Immature natural killer cell (primary cell): ENCODE results near the gene NRG2. TPM values are rescaled to one million over a fixed set of nuclear protein-coding genes. Genes with fewer than 3 reads are reported as not detected.

Source experiments
- DNase-seq, 3 donors: peaks; one replicate each; pipeline ENCODE4 v3.0.0; 2022; ENCODE audit warnings: mixed read lengths in 1 of 3
- H3K27ac Mint-ChIP-seq, 6 donors: one replicate each; pipeline ENCODE4 v1.8.0; 2020; ENCODE audit warnings: mixed read lengths in 6 of 6, mild to moderate bottlenecking in 5 of 6, inconsistent platforms in 4 of 6, moderate library complexity in 3 of 6
- H3K27me3 Mint-ChIP-seq, 3 donors: one replicate each; pipeline ENCODE4 v1.8.0; 2020 to 2021; ENCODE audit warnings: low read depth in 3 of 3, mild to moderate bottlenecking in 3 of 3, mixed read lengths in 3 of 3, moderate library complexity in 3 of 3, inconsistent platforms in 1 of 3
- H3K36me3 Mint-ChIP-seq, 3 donors: one replicate each; pipeline ENCODE4 v1.8.0; 2020; ENCODE audit warnings: mixed read lengths in 3 of 3, inconsistent platforms in 2 of 3, mild to moderate bottlenecking in 2 of 3
- H3K4me1 Mint-ChIP-seq, 2 donors: one replicate each; pipeline ENCODE4 v1.8.0; 2020; ENCODE audit warnings: inconsistent platforms in 2 of 2, mild to moderate bottlenecking in 2 of 2, mixed read lengths in 2 of 2, moderate library complexity in 1 of 2
- H3K4me3 Mint-ChIP-seq, 5 donors: one replicate each; pipeline ENCODE4 v1.8.0; 2020; ENCODE audit warnings: mild to moderate bottlenecking in 5 of 5, mixed read lengths in 5 of 5, inconsistent platforms in 3 of 5, moderate library complexity in 3 of 5
- H3K9me3 Mint-ChIP-seq, 6 donors: one replicate each; pipeline ENCODE4 v1.8.0; 2020; ENCODE audit warnings: mild to moderate bottlenecking in 6 of 6, mixed read lengths in 6 of 6, inconsistent platforms in 4 of 6, moderate library complexity in 3 of 6
- polyA plus RNA-seq, 3 donors: library from polyadenylated mRNA; unstranded; fragments of 300-500 nt; fragmentation: Illumina TruSeq; gene quantifications; one replicate each; pipeline ENCODE4 v1.2.3, GENCODE V29; 2021

NRG2 gene
- polyA plus RNA-seq, 3 donors from 2014 or later: 0.08 to 0.21 (median 0.08) TPM

- Mint-ChIP-seq H3K27me3 (peaks cover 0 to 26% (median 1%) of the 10 kb centered on the region in 3 donors), H3K4me3 (no peak overlapping the region), H3K9me3 (no peaks in the 10 kb centered on the region), H3K27ac (no peak overlapping the region), H3K4me1 (no peaks in the 10 kb centered on the region), H3K36me3 (no peaks in the 10 kb centered on the region)
- DNase-seq: no peak
These were observed 58.3 kb downstream of the NRG2 start for GRCh38 chr5:139984816-139985215.

DNA sequence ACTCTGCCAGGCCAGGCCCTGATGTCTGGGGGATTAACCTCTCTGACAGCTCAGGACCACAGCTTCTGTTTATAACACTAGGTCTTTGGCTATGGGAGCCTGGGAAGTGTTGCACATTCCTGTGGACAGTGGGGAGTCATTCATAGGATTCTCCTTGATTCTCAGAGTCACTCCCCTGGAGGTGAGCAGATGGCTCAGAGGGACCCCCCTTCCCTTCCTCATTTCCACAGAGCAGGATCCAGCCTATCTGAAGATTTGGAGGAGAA is 60.2 kb downstream of the NRG2 start:
- Mint-ChIP-seq H3K27me3 (peaks cover 0 to 33% (median 4%) of the 10 kb centered on the region in 3 donors), H3K4me1 (no peaks in the 10 kb centered on the region), H3K27ac (no peak overlapping the region), H3K36me3 (no peaks in the 10 kb centered on the region), H3K9me3 (no peaks in the 10 kb centered on the region), H3K4me3 (no peak overlapping the region)
- no peak for DNase-seq

DNA sequence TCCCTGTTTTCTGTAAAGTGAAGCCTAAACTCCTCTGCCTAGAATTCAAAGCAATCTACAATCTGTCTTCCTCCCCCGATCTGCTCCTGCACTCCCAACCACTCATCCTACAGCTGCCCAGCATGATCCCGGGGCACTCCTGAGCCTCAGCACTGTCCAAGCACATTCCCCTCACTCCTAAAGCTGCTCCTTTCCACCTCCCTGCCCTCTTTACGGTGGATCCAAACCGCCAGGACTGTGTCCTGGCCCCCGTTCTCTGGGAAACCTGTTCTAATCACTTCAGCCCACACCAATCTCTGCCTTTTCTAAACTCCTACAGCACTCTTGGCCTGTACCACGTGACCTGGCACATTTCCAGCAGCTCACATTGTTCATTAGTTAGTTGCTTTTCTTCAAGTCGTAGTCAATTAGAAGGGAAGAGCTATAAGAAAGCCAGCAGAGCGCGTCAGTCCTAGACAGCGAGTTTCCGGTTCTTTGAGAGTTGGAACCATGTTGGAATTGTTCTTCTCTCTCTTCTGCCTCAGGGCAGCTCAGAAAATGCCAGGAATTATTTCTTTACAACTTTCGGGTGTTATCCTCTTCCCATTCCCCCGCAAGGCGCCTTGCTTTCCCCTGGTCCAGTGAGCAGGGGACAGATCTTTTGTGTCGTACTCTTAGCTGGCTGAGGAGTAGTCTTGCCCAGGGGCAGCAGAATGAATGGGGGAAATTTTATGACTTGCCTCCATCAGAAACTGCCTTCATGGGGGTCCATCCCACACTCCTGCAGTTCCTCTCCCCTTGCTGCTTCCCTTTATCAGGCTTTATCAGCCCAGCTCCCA is 60.7 kb downstream of the NRG2 start:
- Mint-ChIP-seq H3K4me3 (no peak overlapping the region), H3K27ac (no peak overlapping the region), H3K9me3 (no peaks in the 10 kb centered on the region), H3K27me3 (peaks cover 0 to 38% (median 4%) of the 10 kb centered on the region in 3 donors), H3K36me3 (no peaks in the 10 kb centered on the region), H3K4me1 (no peaks in the 10 kb centered on the region)
- no peak for DNase-seq

DNA sequence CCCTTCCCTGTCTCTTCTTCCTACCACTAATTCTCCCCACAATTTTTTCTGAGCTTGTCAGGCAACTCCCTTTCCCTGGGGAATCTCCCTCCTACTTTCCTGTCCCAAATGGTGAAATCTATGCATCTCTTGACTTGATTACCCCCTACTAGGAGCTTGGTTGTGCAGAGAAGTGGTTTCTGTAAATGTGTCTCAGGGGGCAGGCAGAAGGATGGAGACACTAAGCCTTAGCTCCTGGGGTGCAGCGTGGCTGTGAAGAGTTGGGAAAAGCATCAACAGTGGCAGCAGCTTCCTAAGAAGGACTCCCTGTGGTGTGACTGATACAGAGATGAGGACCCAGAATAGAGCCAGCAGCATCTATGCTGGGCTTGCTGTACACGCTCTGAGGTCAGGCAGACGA is 62.3 kb downstream of the NRG2 start:
- H3K9me3 Mint-ChIP-seq: no peaks in the 10 kb centered on the region
- no peak for DNase-seq
- H3K4me1 Mint-ChIP-seq: no peaks in the 10 kb centered on the region
- H3K27ac Mint-ChIP-seq: no peak overlapping the region
- peaks cover 0 to 37% (median 4%) of the 10 kb centered on the region in 3 donors for H3K27me3 Mint-ChIP-seq
- no peak overlapping the region for H3K4me3 Mint-ChIP-seq
- no peaks in the 10 kb centered on the region for H3K36me3 Mint-ChIP-seq

DNA sequence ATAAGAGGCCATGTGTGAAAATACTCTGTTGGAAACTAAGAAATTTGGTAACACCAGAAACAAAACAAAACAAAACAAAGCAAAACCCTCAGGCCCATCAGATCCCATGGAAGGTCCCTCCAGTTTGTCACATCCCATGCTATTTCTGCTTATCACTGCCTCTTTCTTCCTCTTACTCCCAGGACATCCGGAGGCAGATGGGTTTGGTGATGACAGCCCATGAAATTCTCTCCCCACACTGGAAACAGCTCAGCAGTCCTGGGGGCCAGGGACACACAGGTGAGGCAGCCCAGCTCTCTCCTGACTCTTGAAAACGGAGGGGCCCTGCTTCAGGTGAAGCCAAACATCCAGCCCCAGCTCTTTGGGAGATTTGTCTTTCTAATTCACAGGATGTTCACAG is 63.2 kb downstream of the NRG2 start:
- no peaks in the 10 kb centered on the region for H3K9me3 Mint-ChIP-seq
- no peaks in the 10 kb centered on the region for H3K36me3 Mint-ChIP-seq
- H3K4me1 Mint-ChIP-seq: no peaks in the 10 kb centered on the region
- peaks cover 0 to 37% (median 4%) of the 10 kb centered on the region in 3 donors for H3K27me3 Mint-ChIP-seq
- no peak overlapping the region for H3K4me3 Mint-ChIP-seq
- no peak for DNase-seq
- no peak overlapping the region for H3K27ac Mint-ChIP-seq

DNA sequence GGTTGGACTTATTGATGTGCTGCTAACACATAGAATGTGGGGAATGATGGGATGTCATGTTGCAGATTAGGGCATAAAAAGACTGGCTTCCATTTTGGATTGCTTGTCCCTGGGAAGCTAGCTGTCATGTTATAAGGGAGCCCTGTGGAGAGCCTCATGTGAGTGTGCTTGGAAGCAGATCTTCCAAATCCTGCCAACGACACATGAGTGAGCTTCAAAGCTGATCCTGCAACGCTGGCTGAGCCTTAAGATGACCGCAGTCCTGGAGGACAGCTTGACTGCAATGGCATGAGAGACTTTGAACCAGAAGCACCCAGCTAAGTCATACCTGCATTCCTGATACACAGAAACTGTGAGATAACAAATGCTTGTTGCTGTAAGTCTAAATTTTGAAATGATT is 63.6 kb downstream of the NRG2 start:
- Mint-ChIP-seq H3K9me3 (no peaks in the 10 kb centered on the region), H3K4me3 (no peak overlapping the region), H3K27me3 (peaks cover 0 to 34% (median 4%) of the 10 kb centered on the region in 3 donors), H3K36me3 (no peaks in the 10 kb centered on the region), H3K4me1 (no peaks in the 10 kb centered on the region), H3K27ac (no peak overlapping the region)
- DNase-seq: no peak

- Mint-ChIP-seq H3K4me3 (no peak overlapping the region), H3K9me3 (no peaks in the 10 kb centered on the region), H3K36me3 (no peaks in the 10 kb centered on the region), H3K4me1 (no peaks in the 10 kb centered on the region), H3K27me3 (peaks cover 0 to 27% (median 4%) of the 10 kb centered on the region in 3 donors), H3K27ac (no peak overlapping the region)
- DNase-seq: no peak
These were observed 66.4 kb downstream of the NRG2 start for GRCh38 chr5:139976703-139977102.

DNA sequence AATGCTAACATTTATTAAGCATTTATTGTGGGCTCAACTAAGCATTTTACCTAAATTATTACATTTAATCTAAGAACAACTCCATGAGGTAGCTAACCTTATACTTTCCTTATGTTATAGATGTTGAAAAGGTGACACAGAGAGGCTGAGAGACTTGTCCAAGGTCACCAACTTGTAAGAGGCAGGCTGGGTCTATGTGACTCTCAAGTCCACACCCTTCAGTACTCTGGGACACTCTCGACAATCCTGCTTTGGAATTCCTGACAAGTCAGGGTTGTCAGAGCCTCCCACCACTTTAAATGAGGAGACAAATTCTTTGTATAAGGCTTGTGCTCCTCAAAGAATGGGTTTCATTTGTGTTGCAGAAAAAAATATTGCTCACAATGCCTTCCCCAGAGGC is 67.2 kb downstream of the NRG2 start:
- no peak overlapping the region for H3K27ac Mint-ChIP-seq
- no peak for DNase-seq
- no peaks in the 10 kb centered on the region for H3K9me3 Mint-ChIP-seq
- no peak overlapping the region for H3K4me3 Mint-ChIP-seq
- H3K4me1 Mint-ChIP-seq: no peaks in the 10 kb centered on the region
- no peaks in the 10 kb centered on the region for H3K36me3 Mint-ChIP-seq
- peaks cover 2 to 32% (median 3%) of the 10 kb centered on the region in 3 donors for H3K27me3 Mint-ChIP-seq

- no peak overlapping the region for H3K4me3 Mint-ChIP-seq
- H3K4me1 Mint-ChIP-seq: no peaks in the 10 kb centered on the region
- H3K9me3 Mint-ChIP-seq: no peaks in the 10 kb centered on the region
- H3K27me3 Mint-ChIP-seq: peaks cover 2 to 29% (median 5%) of the 10 kb centered on the region in 3 donors
- no peak overlapping the region for H3K27ac Mint-ChIP-seq
- no peaks in the 10 kb centered on the region for H3K36me3 Mint-ChIP-seq
- DNase-seq: no peak
These were observed 67.8 kb downstream of the NRG2 start for GRCh38 chr5:139975306-139975705.

DNA sequence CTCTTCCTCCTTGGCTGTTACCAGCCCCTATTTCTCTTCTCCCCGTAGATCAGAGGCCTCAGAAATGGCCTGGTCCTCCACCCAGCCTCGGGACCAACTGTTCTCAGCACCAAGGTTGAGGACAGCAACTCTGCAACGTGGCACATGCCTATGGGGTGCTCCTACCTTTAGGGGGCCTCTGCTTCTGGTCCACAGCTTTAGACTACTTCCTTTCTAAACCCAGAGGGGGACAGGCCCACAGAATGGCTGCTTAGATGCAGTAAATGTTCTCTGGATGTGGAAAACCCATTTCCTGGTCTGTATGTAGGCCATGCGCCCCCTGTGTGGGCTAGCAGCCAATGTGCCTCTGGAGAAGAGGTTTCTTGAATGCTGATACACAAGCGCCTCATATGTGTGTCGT is 68.4 kb downstream of the NRG2 start:
- Mint-ChIP-seq H3K27me3 (peaks cover 2 to 30% (median 5%) of the 10 kb centered on the region in 3 donors), H3K4me3 (no peak overlapping the region), H3K9me3 (no peaks in the 10 kb centered on the region), H3K27ac (no peak overlapping the region), H3K36me3 (no peaks in the 10 kb centered on the region), H3K4me1 (no peaks in the 10 kb centered on the region)
- no peak for DNase-seq

DNA sequence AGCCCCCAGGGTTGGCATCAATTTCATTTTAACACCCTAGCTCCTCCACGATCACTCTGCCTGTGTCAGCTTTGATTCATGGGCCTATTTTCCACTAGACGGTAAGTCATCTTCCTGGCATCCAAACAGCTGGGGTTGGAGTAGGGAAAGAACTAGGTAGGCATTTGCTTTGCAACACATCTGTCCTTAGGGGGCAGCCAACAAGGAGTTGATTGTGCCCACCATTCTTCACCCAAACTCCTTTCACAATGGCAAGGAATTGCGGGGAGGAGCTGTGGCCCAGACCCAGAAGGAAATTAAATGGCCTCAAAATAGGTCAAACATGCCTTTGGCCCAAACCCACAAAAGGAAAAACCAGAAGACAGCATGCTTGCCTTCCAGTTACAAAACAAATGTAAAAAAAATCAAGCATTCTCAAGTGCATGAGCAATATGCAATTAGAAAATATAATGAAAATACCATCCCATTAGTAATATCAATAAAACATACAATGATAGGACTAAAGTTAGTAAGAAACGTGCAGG is 71.8 kb downstream of the NRG2 start:
- Mint-ChIP-seq H3K9me3 (no peaks in the 10 kb centered on the region), H3K27ac (no peak overlapping the region), H3K36me3 (no peaks in the 10 kb centered on the region), H3K4me3 (no peak overlapping the region), H3K4me1 (no peaks in the 10 kb centered on the region), H3K27me3 (peaks cover 4 to 13% (median 5%) of the 10 kb centered on the region in 3 donors)
- no peak for DNase-seq

DNA sequence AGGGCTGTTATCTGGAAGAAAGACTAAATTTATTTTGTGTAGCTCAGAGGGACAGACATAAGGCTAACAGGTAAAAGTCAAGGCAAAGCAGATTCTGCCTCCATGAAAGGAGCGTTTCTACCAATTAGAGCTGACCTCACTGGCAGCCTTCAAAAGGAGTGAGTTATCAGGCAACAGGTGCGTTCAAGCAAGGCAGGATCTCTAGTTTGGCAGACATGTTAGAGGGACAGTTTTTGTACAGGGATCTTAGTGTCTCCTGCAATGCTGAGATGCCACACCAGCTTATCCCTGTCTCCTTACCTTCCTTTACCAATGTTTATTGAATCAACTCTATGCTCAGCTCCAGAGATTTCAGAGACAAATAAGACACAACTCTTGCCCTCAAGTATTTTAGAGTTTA is 73.8 kb downstream of the NRG2 start:
- H3K27ac Mint-ChIP-seq: no peak overlapping the region
- no peaks in the 10 kb centered on the region for H3K36me3 Mint-ChIP-seq
- no peaks in the 10 kb centered on the region for H3K9me3 Mint-ChIP-seq
- H3K27me3 Mint-ChIP-seq: peaks cover 6 to 13% (median 6%) of the 10 kb centered on the region in 3 donors
- no peak overlapping the region for H3K4me3 Mint-ChIP-seq
- H3K4me1 Mint-ChIP-seq: no peaks in the 10 kb centered on the region
- no peak for DNase-seq

DNA sequence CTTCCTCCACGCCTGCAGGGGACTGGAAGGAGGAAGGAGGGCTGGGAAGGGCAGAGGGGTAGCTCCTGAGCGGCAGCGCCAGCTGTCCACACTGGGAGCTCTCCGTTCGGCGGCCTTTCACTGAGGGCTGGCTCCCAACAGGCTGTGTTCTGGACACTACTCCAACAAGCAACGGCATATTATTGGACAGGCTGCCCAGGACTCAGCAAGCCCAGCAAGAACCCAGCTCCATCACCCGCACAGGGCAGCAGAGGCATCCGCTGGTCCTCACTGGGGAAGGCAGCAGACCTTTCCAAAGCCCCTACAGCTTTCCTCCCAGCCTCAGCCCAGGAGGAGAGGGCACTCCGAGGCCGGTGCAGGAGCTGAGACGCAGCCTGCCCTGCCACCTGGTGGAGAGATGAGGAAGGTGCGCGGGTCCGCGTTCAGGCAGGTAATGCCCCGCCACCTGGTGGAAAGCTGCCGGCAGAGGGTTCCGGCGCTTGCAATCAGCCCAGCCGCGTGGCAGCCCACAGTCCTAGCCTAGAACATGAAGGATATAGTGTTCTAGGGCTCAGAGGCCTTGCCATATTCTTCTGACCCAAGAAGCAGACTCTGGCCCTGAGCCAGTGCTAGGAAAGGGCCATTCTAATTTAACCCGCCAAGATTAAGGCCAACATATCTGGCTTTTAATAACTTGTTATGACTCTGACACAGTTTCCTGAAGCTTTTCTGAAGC is 74.4 kb downstream of the NRG2 start:
- no peak overlapping the region for H3K27ac Mint-ChIP-seq
- H3K27me3 Mint-ChIP-seq: peaks cover 6 to 13% (median 8%) of the 10 kb centered on the region in 3 donors
- H3K36me3 Mint-ChIP-seq: no peaks in the 10 kb centered on the region
- no peaks in the 10 kb centered on the region for H3K9me3 Mint-ChIP-seq
- no peak overlapping the region for H3K4me3 Mint-ChIP-seq
- H3K4me1 Mint-ChIP-seq: no peaks in the 10 kb centered on the region
- peak; percentile 82 to 87 (median 83) for DNase-seq

GRCh38 chr5:139967353-139967752 is 75.7 kb downstream of the NRG2 start:
- H3K4me1 Mint-ChIP-seq: no peaks in the 10 kb centered on the region
- H3K4me3 Mint-ChIP-seq: no peak overlapping the region
- DNase-seq: no peak
- H3K27me3 Mint-ChIP-seq: peaks cover 6 to 13% (median 8%) of the 10 kb centered on the region in 3 donors
- no peaks in the 10 kb centered on the region for H3K9me3 Mint-ChIP-seq
- no peak overlapping the region for H3K27ac Mint-ChIP-seq
- H3K36me3 Mint-ChIP-seq: no peaks in the 10 kb centered on the region
